ENCODE measurements around the gene ADCYAP1R1.

GRCh38 chr7:31125171-31125570 is 73.1 kb downstream of the ADCYAP1R1 start:
- TF ChIP-seq, protein P1, sequence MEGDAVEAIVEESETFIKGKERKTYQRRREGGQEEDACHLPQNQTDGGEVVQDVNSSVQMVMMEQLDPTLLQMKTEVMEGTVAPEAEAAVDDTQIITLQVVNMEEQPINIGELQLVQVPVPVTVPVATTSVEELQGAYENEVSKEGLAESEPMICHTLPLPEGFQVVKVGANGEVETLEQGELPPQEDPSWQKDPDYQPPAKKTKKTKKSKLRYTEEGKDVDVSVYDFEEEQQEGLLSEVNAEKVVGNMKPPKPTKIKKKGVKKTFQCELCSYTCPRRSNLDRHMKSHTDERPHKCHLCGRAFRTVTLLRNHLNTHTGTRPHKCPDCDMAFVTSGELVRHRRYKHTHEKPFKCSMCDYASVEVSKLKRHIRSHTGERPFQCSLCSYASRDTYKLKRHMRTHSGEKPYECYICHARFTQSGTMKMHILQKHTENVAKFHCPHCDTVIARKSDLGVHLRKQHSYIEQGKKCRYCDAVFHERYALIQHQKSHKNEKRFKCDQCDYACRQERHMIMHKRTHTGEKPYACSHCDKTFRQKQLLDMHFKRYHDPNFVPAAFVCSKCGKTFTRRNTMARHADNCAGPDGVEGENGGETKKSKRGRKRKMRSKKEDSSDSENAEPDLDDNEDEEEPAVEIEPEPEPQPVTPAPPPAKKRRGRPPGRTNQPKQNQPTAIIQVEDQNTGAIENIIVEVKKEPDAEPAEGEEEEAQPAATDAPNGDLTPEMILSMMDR (IDR thresholded peaks at IDR 0.05) = no peak
- no peak for TF ChIP-seq POLR2A (IDR thresholded peaks at IDR 0.05)
